Keratinocyte (primary cell): Measurements from ENCODE around the gene ARFGEF3. TPM values are rescaled to one million over a fixed set of nuclear protein-coding genes. Genes with fewer than 3 reads are reported as not detected.

Experiments
- DNase-seq: peaks from one replicate; pipeline ENCODE4 v3.0.0-alpha.2; 2011; ENCODE audit warnings: low read depth, missing footprints, low spot score
- FAIRE-seq: peaks from 2 replicates; lab custom pipeline; 2011; peaks lifted over from hg19 to GRCh38; lab: Jason Lieb, UNC
- H2AFZ ChIP-seq: 2 replicates; pipeline ENCODE4 v1.6.0; 2012; ENCODE audit warnings: low read length, control low read depth, inconsistent platforms; ENCODE audit not compliant: control insufficient read depth
- H3K27ac ChIP-seq: 2 replicates; pipeline ENCODE4 v1.5.1; 2011; ENCODE audit warnings: low read length; ENCODE audit not compliant: control insufficient read depth, insufficient read depth
- H3K27me3 ChIP-seq: 3 replicates; pipeline ENCODE4 v1.6.0; 2011; ENCODE audit warnings: low read length; ENCODE audit not compliant: control insufficient read depth, insufficient read depth; ENCODE audit errors: extremely low read depth
- H3K36me3 ChIP-seq, 2 experiments: 2 replicates in 1 of 2; 3 replicates in 1 of 2; pipeline ENCODE4 v1.5.1; 2011; ENCODE audit warnings: low read length in 2 of 2, mild to moderate bottlenecking in 1 of 2; ENCODE audit not compliant: control insufficient read depth in 2 of 2, insufficient read depth in 2 of 2; ENCODE audit errors: extremely low read depth in 1 of 2
- H3K4me1 ChIP-seq: 3 replicates; pipeline ENCODE4 v1.5.1; 2011; ENCODE audit warnings: low read length; ENCODE audit not compliant: control insufficient read depth, insufficient read depth; ENCODE audit errors: extremely low read depth
- H3K4me2 ChIP-seq: 3 replicates; pipeline ENCODE4 v1.6.0; 2011; ENCODE audit warnings: low read depth, low read length; ENCODE audit not compliant: control insufficient read depth, insufficient read depth; ENCODE audit errors: extremely low read depth
- H3K4me3 ChIP-seq, 3 experiments: fragments of 200-600 bp in 1 of 3; sonication (generic) in 1 of 3; 2 replicates in 2 of 3; 3 replicates in 1 of 3; pipeline ENCODE4 v1.5.1; 2011 to 2016; ENCODE audit warnings: low read length in 3 of 3, mild to moderate bottlenecking in 3 of 3, control low read depth in 2 of 3, inconsistent platforms in 1 of 3, low read depth in 1 of 3, mixed read lengths in 1 of 3, mixed run types in 1 of 3, moderate library complexity in 1 of 3; ENCODE audit not compliant: control insufficient read depth in 2 of 3, insufficient read depth in 2 of 3; ENCODE audit errors: extremely low read depth in 1 of 3
- H3K79me2 ChIP-seq: 2 replicates; pipeline ENCODE4 v1.6.0; 2012; ENCODE audit warnings: low read length; ENCODE audit not compliant: control insufficient read depth, insufficient read depth
- H3K9ac ChIP-seq: 3 replicates; pipeline ENCODE4 v1.6.0; 2011; ENCODE audit warnings: low read length; ENCODE audit not compliant: control insufficient read depth, insufficient read depth; ENCODE audit errors: extremely low read depth
- H3K9me1 ChIP-seq: 3 replicates; pipeline ENCODE4 v1.6.0; 2011; ENCODE audit warnings: low read length; ENCODE audit not compliant: control insufficient read depth, insufficient read depth; ENCODE audit errors: extremely low read depth
- H3K9me3 ChIP-seq: 2 replicates; pipeline ENCODE4 v1.5.1; 2012; ENCODE audit warnings: low read depth, low read length; ENCODE audit not compliant: control insufficient read depth
- H4K20me1 ChIP-seq: 3 replicates; pipeline ENCODE4 v1.6.0; 2011; ENCODE audit warnings: low read length; ENCODE audit not compliant: control insufficient read depth, insufficient read depth; ENCODE audit errors: extremely low read depth
- EZH2 ChIP-seq: IDR thresholded peaks from one replicate; pipeline ENCODE4 v1.6.1; 2012; ENCODE audit warnings: inconsistent platforms, mild to moderate bottlenecking, low read length, moderate library complexity
- dilution Hi-C: fragments of 300-500 bp; cut with MboI; formaldehyde crosslinking; loops from one replicate; pipeline ENCODE4 v1.7.0; 2020; ENCODE audit warnings: low sequenced_read_pairs; ENCODE audit not compliant: extremely low pct_ligation_motif_present
- polyA plus RNA-seq, 5 experiments: library from polyadenylated mRNA; depleted of rRNA in 3 of 5; stranded (reverse) in 3 of 5; stranded (forward) in 1 of 5; unstranded in 1 of 5; fragments of >200 nt; gene quantifications; 1 replicate in 1 of 5; 2 replicates in 3 of 5; 3 replicates in 1 of 5; pipeline versions ENCODE4 v1.2.1 to v1.2.3, GENCODE V29; 2011 to 2012; ENCODE audit warnings: missing spikeins in 2 of 5, low read depth in 1 of 5, low replicate concordance in 1 of 5
- TF ChIP-seq, protein P1 (sequence below), 3 experiments: IDR thresholded peaks in 1 of 3; conservative IDR thresholded peaks in 1 of 3; optimal IDR thresholded peaks in 1 of 3; 2 replicates in 2 of 3; 3 replicates in 1 of 3; pipeline versions ENCODE3 to v1.5.1; 2011; ENCODE audit warnings: low read length in 3 of 3, mild to moderate bottlenecking in 3 of 3, moderate library complexity in 2 of 3, control low read depth in 1 of 3, inconsistent platforms in 1 of 3; ENCODE audit not compliant: insufficient read depth in 2 of 3; ENCODE audit errors: extremely low read depth in 1 of 3

Gene ARFGEF3
- polyA plus RNA-seq, 1 donor (not counting 4 experiments of a cell fraction or from before 2014, with no cell fraction given): 0.09 TPM

GRCh38 chr6:138330763-138331162, 169.0 kb downstream of the ARFGEF3 start:
- dilution Hi-C loops: no loop called here

GRCh38 chr6:138331444-138331843, 169.7 kb downstream of the ARFGEF3 start:
- Histone ChIP-seq H3K9ac (no peak overlapping the region), H3K9me3 (no peaks in the 10 kb centered on the region), H3K79me2 (no peaks in the 10 kb centered on the region), H2AFZ (no peak overlapping the region), H3K4me3 (no peak overlapping the region), H3K4me1 (no peaks in the 10 kb centered on the region), H3K27ac (no peak overlapping the region), H4K20me1 (no peaks in the 10 kb centered on the region), H3K27me3 (peaks cover 5% of the 10 kb centered on the region), H3K9me1 (no peaks in the 10 kb centered on the region), H3K36me3 (no peaks in the 10 kb centered on the region), H3K4me2 (no peak overlapping the region)
- FAIRE-seq (no peak), DNase-seq (no peak)
- dilution Hi-C loops: no loop called here
- TF ChIP-seq EZH2: no peak
- TF ChIP-seq, protein P1, sequence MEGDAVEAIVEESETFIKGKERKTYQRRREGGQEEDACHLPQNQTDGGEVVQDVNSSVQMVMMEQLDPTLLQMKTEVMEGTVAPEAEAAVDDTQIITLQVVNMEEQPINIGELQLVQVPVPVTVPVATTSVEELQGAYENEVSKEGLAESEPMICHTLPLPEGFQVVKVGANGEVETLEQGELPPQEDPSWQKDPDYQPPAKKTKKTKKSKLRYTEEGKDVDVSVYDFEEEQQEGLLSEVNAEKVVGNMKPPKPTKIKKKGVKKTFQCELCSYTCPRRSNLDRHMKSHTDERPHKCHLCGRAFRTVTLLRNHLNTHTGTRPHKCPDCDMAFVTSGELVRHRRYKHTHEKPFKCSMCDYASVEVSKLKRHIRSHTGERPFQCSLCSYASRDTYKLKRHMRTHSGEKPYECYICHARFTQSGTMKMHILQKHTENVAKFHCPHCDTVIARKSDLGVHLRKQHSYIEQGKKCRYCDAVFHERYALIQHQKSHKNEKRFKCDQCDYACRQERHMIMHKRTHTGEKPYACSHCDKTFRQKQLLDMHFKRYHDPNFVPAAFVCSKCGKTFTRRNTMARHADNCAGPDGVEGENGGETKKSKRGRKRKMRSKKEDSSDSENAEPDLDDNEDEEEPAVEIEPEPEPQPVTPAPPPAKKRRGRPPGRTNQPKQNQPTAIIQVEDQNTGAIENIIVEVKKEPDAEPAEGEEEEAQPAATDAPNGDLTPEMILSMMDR (optimal IDR thresholded peaks at IDR 0.05 in 1 of 3, IDR thresholded peaks at IDR 0.05 in 1 of 3, conservative IDR thresholded peaks at IDR 0.05 in 1 of 3; ENCODE audit: extremely low read depth in 1 of 3, insufficient read depth in 2 of 3, low read length in 3 of 3): no peak

More at GRCh38 chr6:138330763-138331162, 169.0 kb downstream of the ARFGEF3 start:
- H3K27me3 ChIP-seq: peaks cover 5% of the 10 kb centered on the region
- no peaks in the 10 kb centered on the region for H3K36me3 ChIP-seq
- FAIRE-seq: no peak
- no peaks in the 10 kb centered on the region for H3K9me3 ChIP-seq
- no peak overlapping the region for H3K4me3 ChIP-seq
- no peak overlapping the region for H3K4me2 ChIP-seq
- no peaks in the 10 kb centered on the region for H3K4me1 ChIP-seq
- H3K79me2 ChIP-seq: no peaks in the 10 kb centered on the region
- no peak overlapping the region for H3K27ac ChIP-seq
- TF ChIP-seq EZH2: no peak
- TF ChIP-seq, protein P1 (optimal IDR thresholded peaks at IDR 0.05 in 1 of 3, IDR thresholded peaks at IDR 0.05 in 1 of 3, conservative IDR thresholded peaks at IDR 0.05 in 1 of 3; ENCODE audit: extremely low read depth in 1 of 3, insufficient read depth in 2 of 3, low read length in 3 of 3): no peak
- no peaks in the 10 kb centered on the region for H4K20me1 ChIP-seq
- DNase-seq: no peak
- H3K9me1 ChIP-seq: no peaks in the 10 kb centered on the region
- H3K9ac ChIP-seq: no peak overlapping the region
- H2AFZ ChIP-seq: no peak overlapping the region
